Left renal pelvis (tissue), 4 donors: ENCODE data around the gene CDK11B. TPM values are rescaled to one million over a fixed set of nuclear protein-coding genes. Genes with fewer than 3 reads are reported as not detected.
"Not testable (repeated sequence)": the region's sequence is repeated elsewhere in the genome, so short reads cannot be mapped to it uniquely, and the experiment has no call there.

Source experiments
- DNase-seq, 4 donors: peaks; one replicate each; pipeline ENCODE4 v3.0.0-alpha.2; 2013; ENCODE audit warnings: low read depth in 4 of 4, low spot score in 3 of 4
- polyA plus RNA-seq, 4 donors: library from polyadenylated mRNA; unstranded; fragments of 120-200 nt; gene quantifications; one replicate each; pipeline ENCODE4 v1.2.1, GENCODE V29; 2013; ENCODE audit not compliant: insufficient read length in 4 of 4

Gene CDK11B
- polyA plus RNA-seq, 4 donors: 30.1 to 43.8 (median 39.9) TPM

GRCh38 chr1:1683104-1683905 is 24.5 kb upstream of the CDK11B start:
- no peak for DNase-seq

GRCh38 chr1:1680912-1681273 is 22.1 kb upstream of the CDK11B start:
- DNase-seq: no peak

- no peak for DNase-seq
Observed at GRCh38 chr1:1680031-1680911, 21.5 kb upstream of the CDK11B start.

GRCh38 chr1:1678581-1679380 is 20.0 kb upstream of the CDK11B start:
- no peak for DNase-seq

GRCh38 chr1:1677718-1678580 is 19.1 kb upstream of the CDK11B start:
- DNase-seq: no peak

GRCh38 chr1:1676087-1676486 is 17.3 kb upstream of the CDK11B start:
- DNase-seq: not testable (repeated sequence)

- DNase-seq: not testable (repeated sequence)
Observed at GRCh38 chr1:1675218-1675617, 16.4 kb upstream of the CDK11B start.

GRCh38 chr1:1674806-1675205 is 16.0 kb upstream of the CDK11B start:
- not testable (repeated sequence) for DNase-seq

- no peak for DNase-seq
Observed at GRCh38 chr1:1672181-1672965, 13.6 kb upstream of the CDK11B start.

GRCh38 chr1:1671365-1672119 is 12.7 kb upstream of the CDK11B start:
- no peak for DNase-seq

GRCh38 chr1:1670866-1671265 is 12.1 kb upstream of the CDK11B start:
- DNase-seq: no peak

GRCh38 chr1:1669468-1670440 is 10.9 kb upstream of the CDK11B start:
- DNase-seq: no peak

- no peak for DNase-seq
Observed at GRCh38 chr1:1666526-1666925, 7.7 kb upstream of the CDK11B start.

- DNase-seq: no peak
Observed at GRCh38 chr1:1665815-1666251, 7.0 kb upstream of the CDK11B start.

GRCh38 chr1:1664941-1665814 is 6.4 kb upstream of the CDK11B start:
- no peak for DNase-seq

- DNase-seq: not testable (repeated sequence)
Observed at GRCh38 chr1:1664318-1664717, 5.5 kb upstream of the CDK11B start.
